ENCODE results near the gene ATP6V0E1.
"Not testable (repeated sequence)": the region's sequence is repeated elsewhere in the genome, so short reads cannot be mapped to it uniquely, and the experiment has no call there.

DNA sequence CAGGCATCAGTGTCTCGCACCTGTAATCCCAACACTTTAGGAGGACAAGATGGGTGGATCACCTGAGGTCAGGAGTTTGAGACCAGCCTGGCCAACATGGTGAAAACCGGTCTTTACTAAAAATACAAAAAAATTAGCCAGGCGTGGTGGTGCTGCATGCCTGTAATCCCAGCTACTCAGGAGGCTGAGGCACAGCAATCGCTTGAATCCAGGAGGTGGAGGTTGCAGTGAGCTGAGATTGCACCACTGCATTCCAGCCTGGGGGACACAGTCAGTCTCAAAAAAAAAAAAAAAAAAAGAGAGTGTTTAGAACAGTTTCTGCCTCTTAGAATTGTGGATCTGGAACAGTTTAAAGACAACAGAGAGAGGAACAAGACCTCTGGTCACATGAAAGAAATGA, 92.9 kb downstream of the ATP6V0E1 start:
- TF ChIP-seq, protein P1, sequence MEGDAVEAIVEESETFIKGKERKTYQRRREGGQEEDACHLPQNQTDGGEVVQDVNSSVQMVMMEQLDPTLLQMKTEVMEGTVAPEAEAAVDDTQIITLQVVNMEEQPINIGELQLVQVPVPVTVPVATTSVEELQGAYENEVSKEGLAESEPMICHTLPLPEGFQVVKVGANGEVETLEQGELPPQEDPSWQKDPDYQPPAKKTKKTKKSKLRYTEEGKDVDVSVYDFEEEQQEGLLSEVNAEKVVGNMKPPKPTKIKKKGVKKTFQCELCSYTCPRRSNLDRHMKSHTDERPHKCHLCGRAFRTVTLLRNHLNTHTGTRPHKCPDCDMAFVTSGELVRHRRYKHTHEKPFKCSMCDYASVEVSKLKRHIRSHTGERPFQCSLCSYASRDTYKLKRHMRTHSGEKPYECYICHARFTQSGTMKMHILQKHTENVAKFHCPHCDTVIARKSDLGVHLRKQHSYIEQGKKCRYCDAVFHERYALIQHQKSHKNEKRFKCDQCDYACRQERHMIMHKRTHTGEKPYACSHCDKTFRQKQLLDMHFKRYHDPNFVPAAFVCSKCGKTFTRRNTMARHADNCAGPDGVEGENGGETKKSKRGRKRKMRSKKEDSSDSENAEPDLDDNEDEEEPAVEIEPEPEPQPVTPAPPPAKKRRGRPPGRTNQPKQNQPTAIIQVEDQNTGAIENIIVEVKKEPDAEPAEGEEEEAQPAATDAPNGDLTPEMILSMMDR (IDR thresholded peaks at IDR 0.05) = not testable (repeated sequence)
- not testable (repeated sequence) for TF ChIP-seq POLR2A (IDR thresholded peaks at IDR 0.05)

Measured in body of pancreas (tissue), 4 donors.